Panc1 (cell line): Measurements from ENCODE around the gene ARPC1B.

ENCODE experiments used
- POLR2AphosphoS5 ChIP-seq: IDR thresholded peaks from 2 replicates; pipeline ENCODE4 v1.6.1; 2012; ENCODE audit warnings: mild to moderate bottlenecking, low read depth, low read length, moderate library complexity
- TCF7L2 ChIP-seq: IDR thresholded peaks from 2 replicates; pipeline ENCODE4 v1.6.1; 2011; ENCODE audit warnings: mild to moderate bottlenecking, low read depth, low read length, inconsistent platforms
- TF ChIP-seq, protein P1 (sequence below): fragments of 450-650 bp; IDR thresholded peaks from 2 replicates; pipeline ENCODE4 v1.5.1; 2017; ENCODE audit warnings: mild to moderate bottlenecking
- TF ChIP-seq, protein P2 (sequence below), 2 experiments: IDR thresholded peaks; 2 replicates each; pipeline ENCODE4 v1.6.1; 2011 to 2012; ENCODE audit warnings: low read depth in 2 of 2, control low read depth in 1 of 2, low read length in 1 of 2, mild to moderate bottlenecking in 1 of 2, moderate library complexity in 1 of 2; ENCODE audit not compliant: insufficient read depth in 1 of 2

DNA sequence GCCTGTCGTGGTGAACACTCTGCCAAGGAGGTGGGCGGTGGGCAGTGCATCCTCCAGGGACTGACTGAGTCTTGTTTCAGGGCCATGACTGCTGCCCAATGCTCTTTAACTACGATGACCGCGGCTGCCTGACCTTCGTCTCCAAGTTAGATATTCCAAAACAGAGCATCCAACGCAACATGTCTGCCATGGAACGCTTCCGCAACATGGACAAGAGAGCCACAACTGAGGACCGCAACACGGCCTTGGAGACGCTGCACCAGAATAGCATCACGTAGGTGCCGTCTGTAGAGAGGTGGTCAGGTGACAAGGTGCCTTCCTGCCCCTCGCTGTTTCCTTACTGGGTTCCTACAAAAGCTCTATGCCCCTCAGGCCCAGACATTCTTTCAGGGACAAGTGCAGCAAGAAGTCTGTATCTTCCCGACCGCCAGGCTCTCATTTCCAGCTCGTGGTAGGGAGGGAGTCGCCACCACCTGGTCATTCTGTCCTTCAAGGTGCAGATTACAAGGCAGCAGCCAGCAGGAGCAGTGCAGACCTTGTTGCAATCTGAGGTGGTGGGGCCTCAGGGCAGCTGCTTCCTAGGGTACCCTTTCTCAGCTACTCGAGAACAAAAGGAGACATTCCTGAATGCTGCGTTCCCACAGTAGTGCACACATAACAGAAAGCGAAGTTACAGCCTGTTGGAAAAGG lies 14.9 kb upstream of the ARPC1B start:
- TF ChIP-seq, protein P1, sequence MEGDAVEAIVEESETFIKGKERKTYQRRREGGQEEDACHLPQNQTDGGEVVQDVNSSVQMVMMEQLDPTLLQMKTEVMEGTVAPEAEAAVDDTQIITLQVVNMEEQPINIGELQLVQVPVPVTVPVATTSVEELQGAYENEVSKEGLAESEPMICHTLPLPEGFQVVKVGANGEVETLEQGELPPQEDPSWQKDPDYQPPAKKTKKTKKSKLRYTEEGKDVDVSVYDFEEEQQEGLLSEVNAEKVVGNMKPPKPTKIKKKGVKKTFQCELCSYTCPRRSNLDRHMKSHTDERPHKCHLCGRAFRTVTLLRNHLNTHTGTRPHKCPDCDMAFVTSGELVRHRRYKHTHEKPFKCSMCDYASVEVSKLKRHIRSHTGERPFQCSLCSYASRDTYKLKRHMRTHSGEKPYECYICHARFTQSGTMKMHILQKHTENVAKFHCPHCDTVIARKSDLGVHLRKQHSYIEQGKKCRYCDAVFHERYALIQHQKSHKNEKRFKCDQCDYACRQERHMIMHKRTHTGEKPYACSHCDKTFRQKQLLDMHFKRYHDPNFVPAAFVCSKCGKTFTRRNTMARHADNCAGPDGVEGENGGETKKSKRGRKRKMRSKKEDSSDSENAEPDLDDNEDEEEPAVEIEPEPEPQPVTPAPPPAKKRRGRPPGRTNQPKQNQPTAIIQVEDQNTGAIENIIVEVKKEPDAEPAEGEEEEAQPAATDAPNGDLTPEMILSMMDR = no peak
- TF ChIP-seq POLR2AphosphoS5 (no peak), TCF7L2 (no peak)
- TF ChIP-seq, protein P2, sequence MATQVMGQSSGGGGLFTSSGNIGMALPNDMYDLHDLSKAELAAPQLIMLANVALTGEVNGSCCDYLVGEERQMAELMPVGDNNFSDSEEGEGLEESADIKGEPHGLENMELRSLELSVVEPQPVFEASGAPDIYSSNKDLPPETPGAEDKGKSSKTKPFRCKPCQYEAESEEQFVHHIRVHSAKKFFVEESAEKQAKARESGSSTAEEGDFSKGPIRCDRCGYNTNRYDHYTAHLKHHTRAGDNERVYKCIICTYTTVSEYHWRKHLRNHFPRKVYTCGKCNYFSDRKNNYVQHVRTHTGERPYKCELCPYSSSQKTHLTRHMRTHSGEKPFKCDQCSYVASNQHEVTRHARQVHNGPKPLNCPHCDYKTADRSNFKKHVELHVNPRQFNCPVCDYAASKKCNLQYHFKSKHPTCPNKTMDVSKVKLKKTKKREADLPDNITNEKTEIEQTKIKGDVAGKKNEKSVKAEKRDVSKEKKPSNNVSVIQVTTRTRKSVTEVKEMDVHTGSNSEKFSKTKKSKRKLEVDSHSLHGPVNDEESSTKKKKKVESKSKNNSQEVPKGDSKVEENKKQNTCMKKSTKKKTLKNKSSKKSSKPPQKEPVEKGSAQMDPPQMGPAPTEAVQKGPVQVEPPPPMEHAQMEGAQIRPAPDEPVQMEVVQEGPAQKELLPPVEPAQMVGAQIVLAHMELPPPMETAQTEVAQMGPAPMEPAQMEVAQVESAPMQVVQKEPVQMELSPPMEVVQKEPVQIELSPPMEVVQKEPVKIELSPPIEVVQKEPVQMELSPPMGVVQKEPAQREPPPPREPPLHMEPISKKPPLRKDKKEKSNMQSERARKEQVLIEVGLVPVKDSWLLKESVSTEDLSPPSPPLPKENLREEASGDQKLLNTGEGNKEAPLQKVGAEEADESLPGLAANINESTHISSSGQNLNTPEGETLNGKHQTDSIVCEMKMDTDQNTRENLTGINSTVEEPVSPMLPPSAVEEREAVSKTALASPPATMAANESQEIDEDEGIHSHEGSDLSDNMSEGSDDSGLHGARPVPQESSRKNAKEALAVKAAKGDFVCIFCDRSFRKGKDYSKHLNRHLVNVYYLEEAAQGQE (IDR thresholded peaks at IDR 0.05; ENCODE audit: insufficient read depth in 1 of 2, low read depth in 2 of 2, low read length in 1 of 2) = no peak
